Vagina (tissue), 2 donors: Measurements from ENCODE around the gene SLC22A12.

Experiments used
- CTCF ChIP-seq, 3 experiments: fragments of 450-650 bp in 2 of 3; fragments of 200-600 bp in 1 of 3; sonication (generic) in 1 of 3; IDR thresholded peaks; one replicate each; pipeline ENCODE4 v1.5.1; 2017 to 2019; ENCODE audit warnings: antibody characterized with exemption in 3 of 3, mild to moderate bottlenecking in 2 of 3, moderate library complexity in 2 of 3
- POLR2A ChIP-seq, 2 donors: fragments of 450-650 bp; IDR thresholded peaks; one replicate each; pipeline ENCODE4 v1.6.1; 2017; ENCODE audit warnings: antibody characterized with exemption in 2 of 2, mild to moderate bottlenecking in 2 of 2, moderate library complexity in 2 of 2
- POLR2AphosphoS5 ChIP-seq, 2 donors: sonication (generic); formaldehyde crosslinking; IDR thresholded peaks; one replicate each; pipeline ENCODE4 v1.9.0; 2017; ENCODE audit warnings: antibody characterized with exemption in 2 of 2, mild to moderate bottlenecking in 2 of 2, low read depth in 1 of 2; ENCODE audit not compliant: insufficient read depth in 1 of 2

GRCh38 chr11:64597671-64598101 lies 6.7 kb downstream of the SLC22A12 start:
- no peak for TF ChIP-seq CTCF (IDR thresholded peaks at IDR 0.05)
- no peak for TF ChIP-seq POLR2A (IDR thresholded peaks at IDR 0.05)
- TF ChIP-seq POLR2AphosphoS5 (IDR thresholded peaks at IDR 0.05; ENCODE audit: insufficient read depth in 1 of 2, low read depth in 1 of 2): no peak
